RPMI8226 (cell line): ENCODE results near the gene NPTX1.

Experiments
- DNase-seq: peaks from one replicate; pipeline ENCODE4 v3.0.0-alpha.2; 2015

Gene NPTX1

DNA sequence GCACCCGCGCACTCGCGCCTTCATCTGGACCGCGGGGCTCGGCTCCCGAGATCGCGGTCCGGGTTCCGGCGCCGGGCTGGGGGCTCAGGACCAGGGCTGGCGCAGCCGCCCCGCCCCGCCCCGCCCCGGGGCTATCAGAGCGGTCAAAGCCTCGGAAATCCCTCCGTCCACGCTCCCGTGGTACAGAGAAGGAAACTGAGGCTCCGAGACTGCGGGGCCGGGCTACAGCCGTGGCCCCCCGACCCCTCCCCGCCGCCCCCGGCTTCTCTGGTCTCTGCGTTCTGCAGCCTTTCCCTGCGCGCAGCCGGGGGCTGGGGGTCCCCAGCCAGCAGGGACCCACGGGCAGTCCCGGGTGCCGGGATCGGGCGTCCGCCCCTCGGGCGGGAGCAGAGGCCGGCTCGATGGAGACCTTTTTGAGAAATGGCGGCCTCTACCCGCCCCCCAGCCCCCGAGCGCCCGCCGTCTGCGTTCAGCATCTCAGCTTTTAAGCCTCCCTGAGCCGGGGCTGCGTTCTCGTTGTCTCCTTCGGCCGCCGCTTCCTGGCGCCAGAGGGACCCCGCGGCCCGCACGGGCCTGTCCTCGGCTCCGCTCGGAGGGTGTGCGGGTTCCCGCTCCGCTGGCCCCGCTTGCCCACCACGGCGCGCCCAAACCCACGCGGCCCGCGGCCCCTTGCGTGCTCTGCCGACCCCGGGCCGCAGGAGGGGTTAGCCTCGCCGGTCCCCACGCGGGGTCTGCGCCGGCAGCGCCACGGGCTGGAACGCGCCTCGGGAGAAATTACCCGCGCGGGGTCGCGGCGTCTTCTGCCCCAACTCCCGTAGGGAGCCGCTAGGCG lies 1.5 kb upstream of the NPTX1 start:
- no peak for DNase-seq

DNA sequence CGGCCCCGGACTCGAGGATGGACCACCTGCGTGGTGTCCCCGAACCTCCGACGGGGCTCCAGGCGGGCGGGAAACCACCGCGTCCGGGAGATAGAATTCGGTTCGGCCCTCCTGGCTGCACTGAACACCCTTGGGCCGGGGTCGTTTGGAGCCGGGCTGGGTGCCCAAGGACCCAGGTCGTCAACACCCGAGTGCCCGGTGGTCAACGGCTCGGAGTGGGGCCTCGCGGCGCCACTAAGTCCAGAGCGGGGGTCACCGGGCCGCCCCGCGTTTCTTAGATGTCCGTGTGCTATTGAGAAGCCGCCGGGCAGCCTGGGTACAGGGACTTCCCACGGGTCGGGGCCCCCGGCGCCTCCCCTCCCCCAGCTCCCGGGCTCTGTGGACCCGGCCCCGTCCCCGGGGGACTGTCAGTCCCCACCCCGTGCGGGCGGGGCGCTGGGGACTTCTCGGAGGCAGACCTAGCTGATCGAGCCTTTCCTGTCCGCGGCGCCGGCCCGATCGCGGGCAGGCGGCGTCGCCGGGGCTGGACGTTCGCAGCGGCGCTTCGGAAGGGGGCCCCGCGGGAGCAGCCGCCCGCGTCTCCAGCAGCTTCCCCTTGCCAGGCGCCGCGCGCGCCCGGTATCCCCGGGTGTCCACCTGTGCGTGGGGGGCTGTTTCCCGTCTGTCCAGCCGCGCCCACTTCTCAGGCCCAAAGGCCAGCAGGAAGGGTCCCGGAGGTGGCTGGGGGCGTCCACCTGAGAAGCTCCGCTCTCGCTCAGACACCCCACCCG lies 655 bp upstream of the NPTX1 start:
- DNase-seq: no peak

DNA sequence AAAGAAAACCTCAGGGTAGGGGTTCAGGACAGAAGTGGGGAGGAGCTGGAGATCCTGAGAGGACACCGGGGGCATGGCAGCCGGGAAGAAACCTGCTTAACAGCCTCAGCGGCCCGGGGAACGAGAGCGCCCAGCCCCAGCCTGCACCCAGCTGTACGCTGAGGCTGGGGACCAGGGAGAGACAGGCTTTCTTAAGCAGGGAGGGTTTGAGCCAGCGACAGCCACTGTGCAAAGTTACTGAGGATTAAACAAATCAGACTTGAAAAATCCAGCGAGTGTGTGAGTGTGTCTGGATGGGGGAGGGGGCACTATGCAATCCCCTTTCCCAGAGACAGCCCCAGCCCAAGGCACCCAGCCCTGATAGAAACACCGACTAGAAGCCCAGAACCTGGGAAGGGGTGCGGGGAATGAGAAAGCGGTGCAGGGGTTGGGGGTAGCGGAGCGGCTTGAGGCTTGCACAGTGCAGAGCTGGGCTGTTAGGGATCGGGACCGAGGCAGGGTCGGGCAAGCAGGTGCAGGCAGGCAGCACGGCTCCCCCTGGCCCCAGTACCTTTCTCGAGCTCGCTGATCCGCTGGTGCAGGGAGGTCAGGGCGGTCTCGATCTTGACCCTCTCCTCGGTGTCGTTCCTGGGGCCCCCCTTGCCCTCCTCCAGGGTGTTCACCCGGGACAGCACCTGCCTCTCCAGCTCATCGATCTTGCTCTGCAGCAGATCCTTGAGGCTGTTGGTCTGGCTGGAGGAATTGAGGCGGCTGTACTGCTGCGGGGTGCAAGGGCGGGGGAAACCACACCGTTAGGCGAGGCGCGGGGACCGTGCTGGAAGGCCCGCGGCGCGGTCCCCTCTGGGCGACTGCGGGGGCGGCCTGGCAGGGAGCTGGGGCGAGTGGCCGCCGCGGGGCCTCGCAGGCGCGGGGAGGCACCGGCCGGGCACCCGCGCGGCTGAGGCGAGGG lies 1.2 kb downstream of the NPTX1 start:
- DNase-seq: peak; percentile 38

DNA sequence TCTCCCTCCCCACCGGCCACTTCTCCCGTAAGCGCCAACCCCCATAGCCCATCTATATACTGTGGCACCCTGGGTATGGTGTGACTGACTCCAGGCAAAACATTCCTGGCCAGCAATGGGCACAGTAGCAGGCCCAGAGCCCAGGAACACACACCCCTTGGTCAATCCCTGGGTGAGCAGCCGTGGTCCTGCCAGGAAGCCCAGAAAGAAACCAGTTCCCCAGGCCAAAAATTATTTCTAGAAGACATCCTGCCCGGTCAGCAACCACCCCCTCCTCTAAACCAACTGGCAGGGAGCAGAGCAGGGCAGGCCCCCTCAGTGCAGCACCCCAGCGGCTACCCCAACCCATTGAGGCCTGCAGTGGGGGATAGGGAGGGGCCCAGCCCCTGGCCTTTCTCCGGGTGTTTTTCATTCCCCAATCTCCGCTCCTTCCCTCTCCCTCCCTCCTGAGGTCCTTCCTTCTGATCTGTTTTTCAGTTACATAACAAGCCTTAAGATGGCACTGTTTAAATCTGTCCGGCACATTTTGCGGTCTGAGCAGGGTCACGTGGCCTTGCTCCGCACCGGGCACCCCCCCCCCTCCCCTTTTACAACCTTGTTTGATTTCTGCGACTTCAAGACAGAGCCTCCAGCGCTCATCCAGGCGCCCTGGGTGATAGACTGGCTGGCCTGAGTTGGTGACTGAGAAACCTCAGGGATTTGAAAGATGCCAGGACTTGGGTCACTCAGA lies 2.0 kb downstream of the NPTX1 start:
- peak; percentile 83 for DNase-seq

DNA sequence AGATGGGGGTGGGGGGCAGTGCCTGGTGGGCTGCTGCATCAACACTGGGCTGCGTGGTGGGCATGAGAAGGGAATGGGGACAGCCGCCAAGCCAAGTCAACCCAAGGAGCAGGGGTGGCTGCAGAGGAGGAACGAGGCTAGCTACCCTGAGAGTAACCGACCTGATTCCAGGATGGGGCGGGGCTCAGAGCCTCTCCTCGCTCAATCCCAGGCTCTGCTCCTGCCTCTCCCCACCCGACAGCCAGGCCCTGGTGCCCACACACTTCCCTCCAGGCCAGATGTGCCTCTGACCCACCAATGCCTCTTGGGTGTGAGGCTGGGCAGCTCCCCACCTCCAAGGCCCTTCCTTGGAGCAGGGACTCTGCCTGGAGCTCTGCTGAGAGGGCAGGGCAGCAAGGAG lies 2.7 kb downstream of the NPTX1 start:
- no peak for DNase-seq

DNA sequence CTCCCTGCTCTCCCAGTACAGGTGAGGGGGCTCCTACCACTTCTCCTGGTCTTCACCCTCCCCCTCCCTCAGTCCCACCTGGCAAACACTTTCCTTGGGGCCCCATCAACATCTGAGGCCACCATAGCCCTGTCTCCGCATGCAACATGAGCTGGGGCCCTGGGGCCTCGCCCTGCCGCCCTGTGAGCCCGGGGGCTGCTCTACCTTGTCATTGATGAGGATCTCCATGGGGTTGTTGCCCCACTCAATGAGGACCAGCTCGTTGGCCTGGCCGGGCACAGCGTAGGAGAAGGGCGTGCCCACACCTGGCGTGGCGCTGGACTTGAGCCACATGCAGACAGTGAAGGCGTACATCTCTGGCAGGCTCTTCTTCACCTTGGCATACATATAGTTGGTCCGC lies 3.4 kb downstream of the NPTX1 start:
- no peak for DNase-seq

DNA sequence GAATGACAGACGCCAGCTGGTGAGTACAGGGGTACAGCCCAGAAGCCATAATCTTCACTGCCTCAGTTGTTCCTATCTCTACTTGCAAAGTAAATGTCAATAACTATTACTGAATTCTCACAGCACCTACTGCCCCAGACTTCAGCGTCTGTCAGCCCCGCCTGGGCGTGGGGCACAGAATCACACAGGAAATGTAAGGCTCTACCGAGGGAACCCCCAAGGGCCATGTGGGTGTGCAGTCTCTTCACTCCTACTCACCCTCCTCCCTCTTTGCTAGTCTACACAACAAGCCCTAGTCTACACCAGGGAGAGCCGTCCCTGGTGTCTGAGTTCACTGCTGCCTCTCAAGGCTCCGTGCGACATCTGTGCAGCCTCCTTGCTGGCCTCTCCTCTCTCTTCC lies 4.5 kb downstream of the NPTX1 start:
- no peak for DNase-seq

DNA sequence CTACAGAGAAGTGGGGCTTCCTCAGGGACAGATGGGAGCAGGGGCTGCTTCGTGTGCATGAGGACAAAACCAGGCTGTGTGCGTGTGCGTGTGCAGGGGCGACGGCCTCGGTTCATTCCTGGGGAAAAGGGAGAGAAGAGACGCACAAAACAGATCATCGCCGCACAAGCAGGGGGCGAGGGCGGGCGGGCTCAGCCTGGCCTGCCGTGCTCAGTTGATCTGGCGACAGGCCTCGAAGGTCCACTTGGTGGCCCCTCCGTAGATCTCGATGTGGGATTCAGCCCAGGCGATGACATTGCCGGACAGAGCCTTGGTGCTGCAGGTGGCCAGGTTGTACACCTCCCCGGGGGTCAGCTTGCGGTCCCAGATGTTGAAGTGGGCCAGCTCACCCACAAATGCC lies 5.8 kb downstream of the NPTX1 start:
- no peak for DNase-seq

DNA sequence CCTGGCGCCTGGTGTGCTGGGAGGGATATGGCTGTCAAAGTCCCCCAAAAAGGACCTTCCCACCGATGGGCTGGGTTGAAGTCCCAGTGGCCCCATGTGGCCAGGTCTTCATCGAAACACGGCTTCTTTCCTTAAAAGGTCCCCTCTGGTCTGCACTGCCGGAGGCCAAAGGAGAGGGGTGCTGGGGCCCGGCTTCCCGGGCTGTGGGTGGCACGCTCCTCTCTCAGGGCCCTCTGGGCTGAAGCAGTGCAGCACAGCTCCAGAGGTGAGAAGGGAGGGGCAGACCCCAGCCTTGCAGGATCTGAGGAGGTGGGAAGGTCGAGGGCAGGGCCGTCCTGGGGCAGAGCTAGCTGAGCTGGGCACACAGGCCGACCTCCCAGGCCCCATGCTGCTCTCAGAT lies 6.7 kb downstream of the NPTX1 start:
- DNase-seq: no peak

DNA sequence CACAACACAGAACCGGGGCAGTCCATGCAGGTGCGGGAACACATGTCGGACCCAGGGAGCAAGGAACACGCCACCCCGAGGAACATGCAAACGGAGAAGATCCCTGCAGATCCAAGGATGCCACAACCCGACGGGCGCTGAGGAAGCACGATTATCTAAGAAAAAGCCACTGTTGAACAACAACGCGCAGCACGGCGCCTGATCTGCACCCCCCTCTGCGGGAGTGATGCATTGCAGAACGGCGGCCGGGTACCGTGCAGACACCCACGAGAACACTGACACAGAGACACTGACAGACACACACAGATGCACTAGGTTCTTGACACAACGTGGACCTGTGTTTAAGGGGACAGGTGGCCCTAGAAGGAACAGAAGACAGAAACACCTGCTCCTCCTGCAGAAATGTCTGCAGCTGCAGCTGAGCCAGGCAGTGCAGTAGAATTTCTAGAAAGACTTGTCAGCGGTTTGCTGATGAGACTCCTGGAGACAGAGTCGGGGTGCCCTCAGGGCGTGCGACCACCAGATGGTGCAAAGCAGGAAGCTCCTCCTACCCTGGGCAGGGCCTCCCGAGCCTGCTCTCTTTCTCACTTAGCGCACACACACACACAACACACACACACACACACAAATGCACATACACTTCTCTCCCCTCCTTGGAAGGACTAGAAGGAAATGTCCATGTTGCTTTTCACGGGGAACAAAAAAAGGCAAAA lies 7.5 kb downstream of the NPTX1 start:
- peak; percentile 78 for DNase-seq

DNA sequence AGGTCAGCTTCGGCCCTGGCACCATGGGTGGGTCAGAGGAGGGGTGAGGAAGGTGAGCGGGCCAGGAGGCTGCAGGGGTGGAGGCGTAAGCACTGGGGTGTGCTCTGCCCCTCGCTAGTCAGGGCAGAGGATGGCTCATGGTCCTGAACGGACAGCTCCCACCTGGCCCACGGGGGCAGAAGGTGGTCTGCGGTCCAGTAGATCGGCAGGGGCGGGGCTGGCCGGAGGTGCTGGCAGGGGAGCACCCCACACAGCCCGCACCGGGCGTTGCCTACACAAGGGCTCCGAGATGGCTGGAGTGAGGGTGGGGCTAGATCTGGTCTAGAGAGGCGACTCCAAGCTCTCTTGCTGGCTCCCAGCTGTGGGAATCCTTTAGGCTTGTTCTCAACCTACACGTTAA lies 8.2 kb downstream of the NPTX1 start:
- no peak for DNase-seq

DNA sequence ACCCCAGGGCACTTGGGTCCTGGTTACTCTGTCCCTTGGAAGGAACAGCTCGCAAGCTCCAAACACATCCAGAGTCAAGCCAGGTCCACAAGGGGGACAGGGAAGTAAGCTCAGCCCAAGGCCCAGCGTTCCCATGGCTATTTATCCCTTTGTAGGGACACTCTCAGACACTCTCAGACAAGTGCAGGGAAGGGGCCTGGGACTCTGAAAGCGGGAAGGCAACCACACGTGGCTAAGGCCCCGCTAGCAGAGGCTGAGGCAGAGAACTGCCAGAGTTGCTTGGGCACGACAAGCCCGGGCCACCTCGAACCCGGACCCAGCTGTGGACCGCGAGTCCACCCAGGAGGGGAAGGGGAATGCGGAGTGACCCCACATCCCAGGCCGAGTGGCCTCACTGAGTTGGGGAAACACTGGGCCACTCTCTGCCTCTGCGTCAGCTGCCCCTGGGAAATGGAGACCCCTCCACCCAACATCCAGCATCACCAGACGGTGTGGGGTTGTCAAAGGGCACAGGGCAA lies 10.2 kb downstream of the NPTX1 start:
- DNase-seq: no peak

DNA sequence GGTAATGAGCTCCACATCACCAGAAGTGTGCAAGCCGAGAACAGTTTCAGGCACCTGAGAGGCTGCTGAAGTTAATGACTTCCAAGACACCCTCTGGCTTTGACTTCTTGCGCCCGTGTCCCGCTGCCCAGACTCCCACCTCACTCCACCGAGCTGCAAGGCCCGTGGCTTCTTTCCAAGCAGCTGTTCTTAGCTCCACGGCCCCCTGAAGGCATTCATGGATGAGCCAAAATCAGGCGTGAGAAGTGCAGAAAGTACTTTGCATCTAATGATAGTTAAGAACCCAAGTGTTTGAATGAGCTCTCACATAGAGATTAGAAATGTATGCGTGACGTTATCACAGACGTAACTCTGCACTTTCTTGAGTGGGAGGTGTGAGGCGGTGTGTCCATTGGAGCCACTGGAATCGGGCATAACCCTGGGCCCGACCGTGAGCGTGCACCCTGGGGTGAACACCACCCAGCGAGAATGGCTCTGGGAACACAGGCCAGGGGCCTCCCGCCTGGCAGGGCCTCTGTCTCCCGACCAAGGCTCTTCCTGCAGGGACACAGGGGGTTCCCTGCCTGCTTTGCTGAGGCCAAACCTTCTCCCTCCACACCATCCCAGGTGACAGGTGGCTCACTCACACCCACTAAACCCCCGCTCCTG lies 11.0 kb downstream of the NPTX1 start:
- DNase-seq: no peak

DNA sequence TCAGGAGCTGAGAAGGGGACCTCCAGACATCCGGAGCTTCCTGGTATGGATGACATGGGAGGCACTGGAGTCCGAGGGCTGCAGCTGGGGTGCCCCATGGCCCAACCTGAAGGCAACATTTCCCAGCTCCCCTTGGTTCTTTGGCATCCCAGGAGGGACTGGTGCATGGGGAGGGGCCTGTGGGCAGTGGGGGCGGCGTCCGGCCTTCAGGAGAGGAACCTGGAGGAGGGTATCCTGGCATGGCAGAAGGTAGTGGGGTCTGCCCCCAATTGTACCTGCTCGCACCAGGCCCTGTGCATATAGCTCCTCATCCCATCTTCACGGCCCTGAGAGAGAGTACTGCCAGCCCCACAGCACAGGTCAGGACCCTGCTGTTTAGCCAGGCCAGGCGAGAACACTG lies 11.9 kb downstream of the NPTX1 start:
- DNase-seq: no peak

DNA sequence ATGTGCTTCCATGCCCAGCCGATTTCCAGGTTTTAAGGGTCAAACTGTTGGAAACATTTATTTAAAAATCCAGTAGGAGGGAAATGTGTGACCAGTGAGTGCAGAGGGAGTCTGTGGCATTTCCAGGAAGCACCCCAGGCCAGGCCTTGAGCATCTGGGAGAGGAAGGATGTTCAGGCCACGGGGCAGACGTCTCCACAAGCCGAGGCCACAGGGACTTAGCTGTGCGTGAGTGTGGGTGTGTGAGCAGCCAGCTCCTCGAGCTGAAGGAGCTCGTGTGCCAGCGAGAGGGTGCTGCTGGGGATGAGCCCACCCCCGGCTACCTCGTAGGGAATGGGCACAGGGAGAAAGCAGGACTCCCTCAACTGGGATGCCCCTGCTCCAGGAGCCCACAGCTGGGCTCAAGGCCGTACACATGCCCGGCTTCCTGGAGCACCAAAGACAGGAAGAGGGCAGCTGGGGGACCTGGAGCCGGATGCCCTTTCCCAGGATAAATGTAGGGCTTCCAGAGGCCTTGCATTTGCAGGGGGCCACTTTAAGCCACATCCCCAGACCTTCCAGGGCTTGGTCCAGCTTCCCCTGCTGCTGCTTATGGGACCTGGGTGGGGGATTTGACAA lies 12.5 kb downstream of the NPTX1 start:
- no peak for DNase-seq

DNA sequence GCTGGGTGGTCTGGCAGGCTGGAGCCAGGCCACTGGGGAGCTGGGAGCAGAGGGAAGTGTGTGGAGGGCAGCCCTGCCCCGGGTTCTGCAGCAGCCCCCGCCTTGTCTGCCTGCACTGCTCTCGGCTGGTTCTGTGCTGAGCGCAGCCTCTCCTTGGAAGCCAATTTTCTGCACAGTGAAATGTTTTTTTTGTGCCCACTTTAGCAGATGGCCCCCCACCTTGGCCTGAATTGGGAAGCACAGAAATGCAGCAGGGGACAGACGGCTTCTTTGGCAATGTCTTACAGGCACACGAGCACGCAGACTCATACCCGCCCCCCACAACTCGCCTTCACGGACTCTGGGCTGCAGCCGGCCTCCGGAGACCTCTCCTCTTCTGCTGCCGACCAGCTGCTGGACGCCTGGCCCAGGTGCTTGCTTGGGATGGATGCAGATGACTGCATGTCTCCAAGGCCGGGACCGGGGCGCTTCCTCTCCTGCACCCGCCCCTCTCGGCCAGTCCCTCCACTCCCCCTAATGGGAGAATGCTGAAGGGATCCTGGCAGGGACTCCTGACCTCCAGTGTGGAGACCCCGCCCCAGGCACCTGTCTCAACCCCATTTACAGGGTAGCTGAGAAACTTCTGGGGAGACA lies 14.8 kb downstream of the NPTX1 start:
- DNase-seq: no peak

DNA sequence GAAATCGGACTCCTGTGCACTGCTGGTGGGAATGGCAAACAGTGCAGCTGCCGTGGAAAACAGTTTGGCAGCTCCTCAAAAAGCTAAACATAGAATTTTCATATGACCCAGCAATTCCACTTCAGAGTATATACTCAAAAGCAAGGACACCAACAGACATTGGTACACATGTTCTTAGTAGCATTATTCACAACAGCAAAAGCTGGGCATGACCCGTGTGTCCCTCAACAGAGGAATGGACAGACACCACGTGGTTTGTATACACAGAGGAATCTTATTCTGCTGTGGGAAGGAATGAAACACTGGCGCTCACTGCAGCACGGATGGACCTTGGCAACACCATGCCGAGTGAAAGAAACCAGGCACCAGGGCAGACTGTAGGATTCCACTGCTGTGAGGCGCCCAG lies 16.0 kb downstream of the NPTX1 start:
- no peak for DNase-seq

DNA sequence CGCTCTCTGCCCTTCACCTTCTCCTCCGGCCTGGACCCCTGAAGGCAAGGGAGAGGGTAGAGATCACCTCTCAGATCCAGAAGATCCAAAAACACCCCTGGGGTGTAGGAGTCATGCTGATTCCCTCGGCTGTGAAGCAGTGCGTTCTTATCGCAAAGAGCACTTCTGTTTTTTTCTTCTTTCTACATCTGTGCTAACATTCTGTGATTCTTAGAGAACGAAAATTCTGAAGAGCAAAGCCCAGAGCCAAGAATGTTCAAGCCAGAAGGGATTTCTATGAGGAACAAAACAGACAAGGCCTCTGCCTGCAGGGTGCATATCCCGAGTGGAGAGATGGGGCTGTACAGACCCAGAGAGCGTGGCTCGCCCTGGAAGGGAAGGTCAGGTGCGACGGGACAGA lies 17.2 kb downstream of the NPTX1 start:
- no peak for DNase-seq

DNA sequence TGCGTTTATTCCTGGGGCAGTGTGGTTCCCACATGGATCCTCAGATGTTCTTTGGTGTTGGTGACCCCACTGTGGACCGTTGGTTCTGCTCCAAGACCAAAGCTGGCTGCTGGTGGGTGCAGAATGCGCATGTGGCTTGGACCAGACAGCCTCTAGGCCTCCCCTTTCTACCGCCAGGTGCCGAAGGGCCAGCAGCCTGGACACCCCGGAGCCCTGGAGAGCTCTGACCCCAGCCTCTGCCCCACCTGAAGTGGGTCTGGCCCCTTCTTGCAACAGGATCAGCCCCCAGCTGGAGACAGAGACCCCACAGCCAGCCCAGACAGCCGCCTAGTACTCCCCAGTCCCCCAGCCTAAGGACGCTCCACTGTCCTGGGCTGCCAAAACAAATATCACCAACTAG lies 18.4 kb downstream of the NPTX1 start:
- no peak for DNase-seq

DNA sequence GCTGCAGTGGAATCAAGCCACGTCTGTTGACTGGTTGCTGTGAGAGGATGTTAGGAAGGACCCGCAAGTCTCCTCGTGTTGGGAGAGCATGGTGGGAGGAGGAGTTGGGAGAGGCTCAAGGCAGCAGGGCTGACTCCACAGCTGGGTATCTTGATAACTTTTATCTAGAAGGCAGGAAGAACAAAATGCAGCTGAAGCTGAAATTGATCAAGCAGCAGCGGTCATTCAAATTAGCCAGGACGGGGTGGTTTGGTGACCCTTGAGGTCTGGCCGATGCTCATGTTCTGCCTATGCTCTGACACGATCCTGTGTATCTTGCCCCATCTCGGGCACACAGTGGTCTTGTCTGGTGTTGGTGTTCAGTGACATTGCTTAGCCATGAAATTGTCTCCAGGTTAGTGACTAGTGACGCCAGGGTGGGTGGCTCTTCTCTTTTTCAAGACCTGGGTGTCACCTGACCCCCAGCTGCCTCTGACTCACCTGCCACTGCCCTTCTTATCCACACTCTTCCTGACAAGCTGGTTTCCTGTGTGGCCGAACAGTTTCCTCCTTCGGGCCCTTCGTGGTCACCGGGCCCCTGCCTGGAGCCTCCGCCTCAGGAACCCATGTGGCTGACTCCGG lies 19.1 kb downstream of the NPTX1 start:
- DNase-seq: no peak
